Activated CD4-positive, CD25-positive, alpha-beta regulatory T cell treated with anti-CD3 and anti-CD28 coated beads, Interleukin-2, amount 50 U/mL, for 16 hours (primary cell): ENCODE results near the gene RALGPS1.
"Not testable (repeated sequence)": the region's sequence is repeated elsewhere in the genome, so short reads cannot be mapped to it uniquely, and the experiment has no call there.

Experiments used
- DNase-seq: peaks from one replicate; pipeline ENCODE4 v3.0.0-alpha.2; 2020; ENCODE audit warnings: low read depth, low spot score

Gene RALGPS1

GRCh38 chr9:126988857-126989256 lies 74.3 kb downstream of the RALGPS1 start:
- no peak for DNase-seq

- DNase-seq: no peak
Measured at GRCh38 chr9:126989847-126990842, 75.6 kb downstream of the RALGPS1 start.

GRCh38 chr9:126991183-126991582 lies 76.6 kb downstream of the RALGPS1 start:
- DNase-seq: no peak

- DNase-seq: no peak
Measured at GRCh38 chr9:126992427-126992826, 77.8 kb downstream of the RALGPS1 start.

- DNase-seq: no peak
Measured at GRCh38 chr9:126999315-127000068, 84.9 kb downstream of the RALGPS1 start.

GRCh38 chr9:127004946-127005769 lies 90.6 kb downstream of the RALGPS1 start:
- peak; percentile 47 for DNase-seq

- no peak for DNase-seq
Measured at GRCh38 chr9:127005770-127006314, 91.3 kb downstream of the RALGPS1 start.

- no peak for DNase-seq
Measured at GRCh38 chr9:127007638-127008037, 93.1 kb downstream of the RALGPS1 start.

- DNase-seq: no peak
Measured at GRCh38 chr9:127008076-127008475, 93.5 kb downstream of the RALGPS1 start.

GRCh38 chr9:127011772-127012171 lies 97.2 kb downstream of the RALGPS1 start:
- DNase-seq: no peak

GRCh38 chr9:127012250-127012649 lies 97.7 kb downstream of the RALGPS1 start:
- DNase-seq: no peak

- DNase-seq: no peak
Measured at GRCh38 chr9:127013597-127013996, 99.0 kb downstream of the RALGPS1 start.

GRCh38 chr9:127014216-127014909 lies 99.8 kb downstream of the RALGPS1 start:
- no peak for DNase-seq

GRCh38 chr9:127014910-127015540 lies 100.4 kb downstream of the RALGPS1 start:
- DNase-seq: no peak

GRCh38 chr9:127015921-127016512 lies 101.4 kb downstream of the RALGPS1 start:
- no peak for DNase-seq

GRCh38 chr9:127017979-127018378 lies 103.4 kb downstream of the RALGPS1 start:
- not testable (repeated sequence) for DNase-seq

- DNase-seq: no peak
Measured at GRCh38 chr9:127018935-127019334, 104.4 kb downstream of the RALGPS1 start.

- no peak for DNase-seq
Measured at GRCh38 chr9:127020036-127020801, 105.6 kb downstream of the RALGPS1 start.

GRCh38 chr9:127020802-127021078 lies 106.2 kb downstream of the RALGPS1 start:
- DNase-seq: no peak
